ENCODE data around the gene SEPTIN11.

SEPTIN11 gene

DNA sequence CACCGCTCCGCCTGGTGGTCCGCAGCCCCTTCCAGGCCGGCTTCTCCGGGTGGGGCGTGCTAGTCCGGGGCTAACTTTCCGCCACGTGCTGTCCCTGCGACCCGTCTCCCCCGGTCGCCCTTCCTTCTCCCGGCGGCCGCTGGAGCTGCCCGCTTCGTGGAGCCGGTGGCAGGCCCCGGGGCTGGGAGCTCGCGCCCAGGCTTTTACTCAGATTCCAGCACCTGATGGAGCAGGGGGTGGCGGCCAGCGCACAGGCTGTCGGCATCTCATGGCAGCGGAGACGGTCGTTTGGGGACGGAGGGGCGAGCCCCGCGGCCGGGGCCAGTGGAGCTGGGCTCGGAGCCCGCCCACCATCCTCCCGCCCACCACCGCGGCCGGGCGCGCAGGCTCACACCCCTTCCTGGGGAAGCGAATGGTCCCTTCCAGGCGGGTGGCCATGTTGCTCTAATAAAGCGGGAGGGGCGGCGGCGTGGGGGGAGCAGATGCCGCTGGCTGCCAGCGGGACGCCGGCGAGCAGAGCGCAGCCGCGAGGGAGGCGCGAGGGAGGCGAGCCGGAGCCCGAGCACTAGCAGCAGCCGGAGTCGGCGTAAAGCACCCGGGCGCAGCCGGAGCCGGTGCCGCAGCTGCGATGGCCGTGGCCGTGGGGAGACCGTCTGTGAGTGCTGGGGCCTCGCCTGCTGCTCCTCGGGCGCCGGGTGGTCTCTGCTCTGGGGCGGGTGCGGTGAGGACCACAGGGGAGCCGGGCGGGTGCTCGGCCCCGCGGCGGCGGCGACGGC lies at the start of gene SEPTIN11:
Gene SEPTIN11, plus strand, starts transcription at position 477 of the 776 bp plus-strand sequence. Its CDS starts 152 bp downstream, at position 629.
- peak; percentile 96 for DNase-seq (ENCODE audit: low read depth)

DNA sequence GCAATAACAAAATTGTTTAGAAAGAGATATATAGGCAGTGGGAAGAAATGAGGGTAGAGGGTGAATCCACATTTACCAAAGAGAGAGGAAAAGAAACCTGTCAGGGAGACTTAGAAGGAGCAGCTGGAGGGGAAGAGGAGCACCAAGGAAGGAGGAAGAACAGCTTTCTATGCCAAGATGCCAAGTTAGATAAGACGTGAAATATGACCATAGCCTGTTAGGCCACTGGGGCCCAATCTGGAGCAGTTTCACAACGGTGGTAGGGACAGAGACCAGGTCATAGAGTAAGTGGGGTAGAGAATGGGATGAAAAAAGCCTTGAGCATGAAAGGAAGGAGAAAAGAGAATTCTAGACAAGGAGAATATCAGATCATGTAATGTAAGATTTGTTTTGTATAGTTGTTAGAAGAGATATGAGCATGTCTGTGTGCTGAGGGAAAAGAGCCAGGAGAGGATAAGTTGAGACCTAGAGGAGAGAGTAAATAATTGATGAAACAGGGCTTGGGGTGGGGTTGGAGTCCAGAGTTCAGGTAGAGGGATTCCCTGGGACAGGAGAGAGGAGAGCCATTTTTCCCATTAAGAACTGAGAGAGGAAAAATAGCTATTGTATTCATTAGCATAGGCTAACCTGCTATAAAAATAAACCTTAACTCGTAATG lies 47.2 kb upstream of the SEPTIN11 start:
- no peak for DNase-seq (ENCODE audit: low read depth)

DNA sequence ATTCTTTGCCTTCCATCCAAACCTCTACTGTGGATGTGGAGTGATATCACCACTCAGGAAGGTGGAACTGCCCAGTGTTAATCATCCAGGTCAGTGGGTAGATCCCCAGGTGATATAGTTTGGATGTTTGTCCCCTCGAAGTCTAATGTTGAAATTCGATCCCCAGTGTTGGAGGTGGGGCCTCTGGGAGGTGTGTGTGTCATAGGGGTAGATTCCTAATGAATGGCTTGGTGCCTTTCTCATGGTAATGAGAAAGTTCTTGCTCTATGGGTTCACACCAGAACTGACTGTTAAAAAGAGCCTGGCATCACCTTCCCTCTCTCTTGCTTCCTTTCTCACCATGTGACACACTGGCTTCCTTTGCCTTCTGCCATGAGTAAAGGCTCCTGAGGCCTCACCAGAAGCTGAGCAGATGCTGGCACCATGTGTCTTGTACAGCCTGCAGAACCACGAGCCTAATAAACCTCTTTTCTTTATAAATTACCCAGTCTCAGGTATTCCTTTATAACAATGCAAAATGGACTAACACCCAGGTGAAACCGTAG lies 44.8 kb upstream of the SEPTIN11 start:
- DNase-seq (ENCODE audit: low read depth), result no peak

DNA sequence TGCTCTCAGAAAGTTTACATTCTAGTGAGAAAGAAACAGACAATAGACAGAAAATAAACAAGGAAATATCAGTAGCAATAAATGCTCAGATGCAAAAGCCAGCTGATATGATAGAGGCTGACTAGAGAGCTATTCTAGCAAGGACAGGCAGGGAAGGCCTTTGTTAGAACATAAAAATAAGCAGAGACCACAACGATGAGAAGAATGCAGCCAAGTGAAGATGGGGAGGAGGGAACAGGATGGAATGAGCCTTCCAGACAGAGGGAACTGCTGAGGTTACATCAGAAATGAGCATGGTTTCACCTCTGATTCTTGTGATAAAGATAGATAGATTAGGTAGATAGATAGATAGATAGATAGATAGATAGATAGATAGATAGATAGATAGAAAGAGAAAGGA lies 44.0 kb upstream of the SEPTIN11 start:
- DNase-seq (ENCODE audit: low read depth), result peak; percentile 84

DNA sequence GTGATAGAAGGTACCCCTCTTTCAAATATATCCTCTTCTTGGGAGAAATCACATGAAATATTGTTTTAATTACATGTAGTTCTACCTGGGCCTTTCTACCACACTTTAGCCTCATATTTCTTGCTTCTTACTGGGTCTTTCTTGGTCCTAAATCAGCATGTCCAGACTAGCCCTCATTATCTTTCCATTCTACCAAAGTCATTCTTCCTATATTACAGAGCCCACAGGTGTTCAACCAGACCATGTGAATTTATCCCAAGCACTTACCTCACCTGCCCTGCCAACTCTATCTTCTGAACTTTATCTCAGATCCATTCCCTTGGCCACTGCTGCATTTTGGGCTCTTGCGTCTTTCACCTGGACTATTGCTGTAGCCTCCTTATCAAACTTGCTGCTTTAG lies 39.8 kb upstream of the SEPTIN11 start:
- no peak for DNase-seq (ENCODE audit: low read depth)

DNA sequence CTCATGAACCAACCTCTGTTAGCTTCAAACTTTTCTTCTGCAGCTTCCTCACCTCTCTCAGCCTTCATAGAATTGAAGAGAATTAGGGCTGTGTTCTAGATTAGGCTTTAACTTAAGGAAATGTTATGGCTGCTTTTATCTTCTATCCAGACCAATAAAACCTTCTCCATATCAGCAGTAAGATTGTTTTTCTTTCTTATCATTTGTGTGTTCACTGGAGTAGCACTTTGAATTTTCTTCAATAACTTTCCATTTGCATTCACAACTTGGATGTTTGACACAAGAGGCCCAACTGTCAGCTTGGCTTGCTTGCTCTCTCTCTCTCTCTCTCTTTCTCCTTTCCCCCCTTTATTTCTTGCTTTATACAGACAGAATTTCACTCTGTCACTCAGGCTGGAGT lies 28.8 kb upstream of the SEPTIN11 start:
- DNase-seq (ENCODE audit: low read depth), result no peak

DNA sequence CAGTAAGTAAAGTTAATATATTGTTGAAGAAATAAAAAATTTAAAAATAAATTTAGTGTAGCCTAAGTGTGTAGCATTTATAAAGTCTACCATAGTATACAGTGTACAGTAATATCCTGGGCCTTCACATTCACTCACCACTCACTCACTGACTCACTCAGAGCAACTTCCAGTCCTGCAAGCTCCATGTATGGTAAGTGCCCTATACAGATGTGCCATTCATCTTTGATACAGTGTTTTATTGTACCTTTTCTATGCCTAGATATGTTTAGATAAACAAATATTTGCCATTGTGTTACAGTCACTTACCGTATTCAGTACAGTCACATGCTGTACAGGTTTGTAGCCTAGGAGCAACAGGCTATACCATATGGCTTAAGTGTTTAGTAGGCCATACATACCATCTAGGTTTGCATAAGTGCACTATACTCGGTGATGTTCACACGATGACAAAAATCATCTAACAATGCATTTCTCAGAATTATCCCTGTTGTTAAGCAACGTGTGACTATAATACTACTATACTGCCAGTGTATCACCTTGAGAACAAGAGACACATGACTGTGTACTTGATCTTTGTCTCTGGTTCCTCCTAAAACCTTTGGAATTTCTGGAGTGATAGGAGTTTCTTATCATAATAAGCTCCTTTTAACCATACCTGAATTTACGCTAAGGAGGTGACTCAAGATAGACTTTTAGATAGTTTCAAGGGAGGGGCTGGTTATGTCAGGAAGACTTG lies 25.8 kb upstream of the SEPTIN11 start:
- no peak for DNase-seq (ENCODE audit: low read depth)

DNA sequence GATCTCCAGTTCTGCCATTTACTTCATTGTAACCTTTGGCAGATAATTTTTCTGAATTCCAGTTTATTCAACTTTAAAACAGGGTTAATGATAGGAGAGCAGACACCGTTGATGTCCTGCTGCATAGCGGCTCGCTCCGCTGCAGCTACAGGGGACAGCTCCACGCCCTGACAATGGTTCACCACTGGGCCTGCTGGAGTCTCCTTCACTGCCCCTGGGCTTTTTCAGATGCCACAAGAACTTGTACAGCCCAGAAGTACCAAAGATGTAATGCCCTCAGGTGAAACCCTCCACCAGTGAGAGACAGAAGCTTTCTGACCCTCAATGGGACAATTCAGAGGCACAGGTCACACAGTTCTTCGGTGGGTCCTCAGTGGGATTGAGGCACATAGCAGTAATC lies 22.7 kb upstream of the SEPTIN11 start:
- no peak for DNase-seq (ENCODE audit: low read depth)

DNA sequence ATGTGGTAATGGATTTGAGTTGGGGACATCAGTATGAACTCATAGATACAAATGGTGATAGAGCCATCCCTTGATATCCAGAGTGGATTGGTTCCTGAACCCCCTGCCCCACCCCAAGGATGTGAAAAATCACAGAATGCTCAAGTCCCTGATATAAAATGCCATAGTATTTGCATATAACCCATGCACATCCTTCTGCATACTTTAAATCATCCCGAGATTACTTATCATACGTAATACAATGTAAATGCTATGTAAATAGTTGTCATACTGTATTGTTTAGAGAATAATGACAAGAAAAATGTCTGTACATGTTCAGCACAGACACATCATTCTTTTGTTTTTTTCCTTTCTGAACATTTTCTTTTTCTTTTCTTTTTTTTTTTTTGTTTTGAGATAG lies 18.9 kb upstream of the SEPTIN11 start:
- no peak for DNase-seq (ENCODE audit: low read depth)

DNA sequence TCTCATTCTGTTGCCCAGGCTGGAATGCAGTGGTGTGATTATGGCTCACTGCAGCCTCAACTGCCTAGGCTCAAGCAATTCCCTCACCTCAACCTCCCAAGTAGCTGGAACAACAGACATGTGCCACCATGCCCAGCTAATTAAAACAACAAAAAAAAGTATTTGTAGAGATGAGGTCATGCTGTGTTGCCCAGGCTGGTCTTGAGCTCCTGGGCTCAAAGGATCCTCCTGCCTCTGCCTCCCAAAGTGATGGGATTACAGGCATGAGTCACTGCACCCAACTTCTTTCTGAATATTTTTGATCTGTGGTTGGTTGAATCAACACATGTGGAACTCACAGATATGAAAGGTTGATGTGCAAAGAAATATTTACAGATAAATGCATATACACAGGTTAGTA lies 18.5 kb upstream of the SEPTIN11 start:
- DNase-seq (ENCODE audit: low read depth), result no peak

DNA sequence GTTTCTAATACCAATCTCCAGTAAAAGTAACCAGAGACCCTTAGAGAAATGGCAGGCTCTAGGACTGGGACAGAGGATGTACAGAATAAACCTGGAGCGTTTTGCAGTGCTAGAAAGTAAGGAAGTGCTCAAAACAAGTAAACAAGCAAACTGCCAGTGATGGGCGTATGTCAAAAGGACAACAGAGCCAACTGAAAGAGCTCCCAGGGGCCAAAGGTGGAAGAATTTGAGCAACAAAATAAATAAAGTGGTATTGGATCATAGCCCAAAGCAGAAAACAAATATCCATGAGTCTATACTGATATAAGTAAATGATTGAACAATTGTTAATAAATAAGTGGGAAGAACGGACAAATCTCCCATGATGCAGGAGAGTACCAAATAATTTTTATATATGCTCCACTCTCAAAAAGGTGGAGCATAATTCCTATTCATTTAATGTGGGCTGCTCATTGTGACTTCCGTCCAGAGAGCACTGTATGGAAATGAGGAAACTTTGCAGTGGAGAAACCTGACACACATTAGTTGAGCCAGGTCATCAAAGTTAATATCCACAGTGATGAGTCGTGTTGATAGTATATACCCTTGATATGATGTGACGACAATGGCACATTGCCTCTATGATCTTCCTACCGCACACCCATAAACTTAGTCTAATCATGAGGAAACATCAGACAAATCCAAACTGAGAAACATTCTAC lies 17.8 kb upstream of the SEPTIN11 start:
- no peak for DNase-seq (ENCODE audit: low read depth)

DNA sequence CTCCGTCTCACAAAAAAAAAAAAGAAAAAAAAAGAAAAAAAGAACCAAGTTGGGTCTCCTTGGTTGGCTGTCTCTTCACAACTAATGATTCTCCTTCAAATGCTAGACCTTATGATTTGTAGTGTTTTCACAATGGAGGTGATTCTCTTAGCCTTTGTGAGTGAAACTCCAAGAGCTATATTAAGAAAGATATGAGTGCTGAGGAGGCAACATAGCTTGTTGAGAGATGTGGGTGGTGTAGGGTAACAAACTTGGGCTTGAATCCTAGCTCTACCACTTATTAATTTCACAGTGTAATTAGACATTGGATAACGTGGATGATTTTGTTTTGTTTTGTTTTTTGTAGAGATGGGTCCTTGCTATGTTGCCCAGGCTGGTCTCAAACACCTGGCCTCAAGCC lies 10.4 kb upstream of the SEPTIN11 start:
- no peak for DNase-seq (ENCODE audit: low read depth)

DNA sequence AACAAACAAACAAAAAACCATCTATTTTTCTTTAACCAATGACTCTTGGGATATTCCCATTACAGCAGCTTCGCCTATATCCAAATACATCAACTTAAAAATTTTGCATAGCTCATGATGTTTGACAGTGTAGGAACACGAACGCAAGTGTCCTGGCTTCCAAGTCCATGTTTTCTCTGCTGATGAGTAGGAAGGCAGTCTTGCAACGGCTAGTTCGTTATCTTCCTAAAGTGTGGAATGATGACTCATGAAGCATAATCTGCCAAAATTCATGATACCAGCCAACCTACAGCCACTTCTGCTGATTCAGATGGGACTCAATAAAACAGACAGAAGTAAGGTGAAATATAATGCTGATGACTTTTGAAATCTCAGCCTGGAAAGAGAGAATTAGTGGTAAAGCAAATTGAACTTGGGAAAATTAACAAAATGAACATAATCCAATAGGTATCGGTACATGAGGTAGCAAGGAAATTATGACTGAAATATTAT lies 6.4 kb upstream of the SEPTIN11 start:
- DNase-seq (ENCODE audit: low read depth), result peak; percentile 71

DNA sequence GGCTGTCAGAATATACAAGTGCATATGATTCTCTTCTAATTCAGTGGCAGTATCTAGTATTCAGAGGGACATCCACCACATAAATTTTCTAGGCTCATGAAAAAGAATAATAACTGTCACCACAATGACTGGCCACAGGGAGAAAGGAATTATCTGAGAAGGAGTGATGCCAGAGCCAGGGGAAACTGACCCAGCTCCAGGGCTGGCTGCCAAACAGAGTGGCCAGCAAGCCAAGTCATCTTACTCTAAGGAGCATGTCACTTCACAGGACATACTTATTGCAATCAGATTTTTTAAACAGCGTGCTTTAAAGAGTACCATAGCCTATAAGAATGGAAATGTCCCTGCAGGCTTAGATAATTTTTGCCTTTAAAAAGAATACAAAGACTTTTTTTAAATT lies 5.8 kb upstream of the SEPTIN11 start:
- DNase-seq (ENCODE audit: low read depth), result no peak

DNA sequence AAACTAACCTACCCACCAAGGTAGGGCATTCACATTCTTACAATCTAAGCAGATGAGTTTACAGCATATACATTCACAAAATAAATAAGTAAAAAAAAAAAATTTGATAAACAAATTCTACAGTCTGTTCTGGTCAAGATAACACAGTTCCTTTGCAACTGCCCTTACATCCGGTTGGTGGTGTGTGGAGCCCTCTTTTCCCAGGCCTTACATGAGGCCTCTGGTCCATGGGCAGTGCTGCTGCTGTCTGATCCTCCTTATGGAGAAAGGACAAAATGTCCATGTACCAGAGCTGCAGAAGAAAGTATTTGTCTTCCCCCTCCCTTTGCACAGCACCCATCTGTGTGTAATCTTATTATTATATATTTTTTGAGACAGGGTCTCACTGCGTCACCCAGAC lies 2.2 kb upstream of the SEPTIN11 start:
- DNase-seq (ENCODE audit: low read depth), result no peak

DNA sequence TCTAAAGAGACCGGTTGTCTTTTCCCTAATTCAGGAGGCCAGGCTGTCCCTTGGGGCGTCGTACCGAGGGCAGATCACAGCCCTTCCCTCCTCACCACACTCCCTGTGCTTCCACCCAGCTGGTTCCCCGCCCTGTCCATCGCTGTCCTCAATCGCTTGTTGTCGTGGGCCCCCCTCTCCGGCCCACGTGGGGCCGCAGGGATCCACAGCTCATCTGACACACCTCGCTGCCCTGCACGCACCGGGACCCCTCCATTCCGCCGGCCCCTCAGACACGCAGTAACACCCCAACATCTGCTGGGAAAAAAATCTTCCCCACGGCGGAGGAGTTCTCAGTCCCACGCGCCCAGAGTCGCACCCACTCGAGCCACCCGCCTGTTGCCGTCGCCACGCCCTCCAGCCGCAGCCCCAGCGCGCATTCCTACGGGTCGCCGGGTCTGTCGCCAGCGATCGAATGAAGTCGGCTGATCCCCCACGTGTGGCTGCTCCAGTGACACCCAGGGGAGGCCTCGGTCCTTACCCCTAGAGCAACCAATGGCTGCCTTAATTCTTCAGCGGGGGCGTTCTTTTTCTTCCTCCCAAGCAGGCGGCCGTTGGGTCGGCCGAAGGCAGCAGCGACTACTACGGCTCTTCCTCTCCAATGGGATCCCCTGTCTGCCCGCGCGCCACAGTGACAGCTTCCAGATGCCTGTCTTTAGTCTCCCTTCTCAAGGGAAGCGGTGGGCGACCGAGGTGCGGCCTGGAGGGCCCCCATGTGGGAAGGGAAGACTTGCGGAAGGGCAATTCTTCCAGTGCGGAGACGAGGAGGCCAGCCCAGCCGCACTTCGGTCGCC lies 893 bp upstream of the SEPTIN11 start:
- peak; percentile 81 for DNase-seq (ENCODE audit: low read depth)

DNA sequence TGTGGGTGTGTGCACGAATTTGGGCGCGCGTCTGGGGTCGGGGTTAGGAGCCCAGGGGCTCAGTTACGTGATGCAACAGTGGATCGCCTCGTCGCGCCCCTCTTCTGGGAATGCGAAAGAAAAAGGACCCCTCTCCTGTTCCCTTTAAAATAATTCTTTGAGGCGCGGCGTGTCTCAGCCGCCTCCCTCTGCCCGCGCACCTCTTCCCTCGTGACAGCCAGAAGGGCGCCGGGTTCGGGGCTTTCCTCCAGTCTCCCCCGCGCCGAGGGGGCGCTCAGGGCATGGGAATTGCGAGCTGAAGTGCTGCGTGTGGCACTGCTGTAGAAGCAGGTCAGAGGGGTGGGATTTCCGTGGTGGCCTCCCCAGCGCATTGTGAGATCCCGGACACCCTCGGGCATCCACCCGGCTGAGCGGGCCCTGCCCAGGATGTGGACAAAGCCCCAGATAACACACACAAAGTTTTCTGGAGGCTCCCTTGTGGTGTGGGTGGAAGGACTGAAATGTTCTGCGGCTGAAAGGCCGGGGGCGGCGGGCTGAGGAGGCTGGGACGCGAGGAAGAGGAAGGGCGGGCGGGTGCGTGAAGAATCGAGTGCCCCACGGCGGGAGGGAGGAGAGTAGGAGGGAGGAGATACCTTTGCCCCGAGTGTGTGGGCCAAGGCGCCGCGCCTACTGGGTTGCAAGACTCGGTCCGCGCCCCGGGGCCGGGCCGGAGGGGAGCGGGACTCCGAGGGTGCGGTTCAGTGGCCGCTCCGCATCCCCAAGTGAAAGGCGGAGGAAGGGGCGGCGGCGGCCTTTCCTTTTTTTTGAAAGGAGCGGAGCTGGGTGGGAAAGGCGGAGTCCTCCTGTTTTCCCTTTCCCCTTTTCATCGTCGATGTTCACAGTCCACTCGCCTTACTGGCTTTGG lies 752 bp downstream of the SEPTIN11 start:
- DNase-seq (ENCODE audit: low read depth), result peak; percentile 52

DNA sequence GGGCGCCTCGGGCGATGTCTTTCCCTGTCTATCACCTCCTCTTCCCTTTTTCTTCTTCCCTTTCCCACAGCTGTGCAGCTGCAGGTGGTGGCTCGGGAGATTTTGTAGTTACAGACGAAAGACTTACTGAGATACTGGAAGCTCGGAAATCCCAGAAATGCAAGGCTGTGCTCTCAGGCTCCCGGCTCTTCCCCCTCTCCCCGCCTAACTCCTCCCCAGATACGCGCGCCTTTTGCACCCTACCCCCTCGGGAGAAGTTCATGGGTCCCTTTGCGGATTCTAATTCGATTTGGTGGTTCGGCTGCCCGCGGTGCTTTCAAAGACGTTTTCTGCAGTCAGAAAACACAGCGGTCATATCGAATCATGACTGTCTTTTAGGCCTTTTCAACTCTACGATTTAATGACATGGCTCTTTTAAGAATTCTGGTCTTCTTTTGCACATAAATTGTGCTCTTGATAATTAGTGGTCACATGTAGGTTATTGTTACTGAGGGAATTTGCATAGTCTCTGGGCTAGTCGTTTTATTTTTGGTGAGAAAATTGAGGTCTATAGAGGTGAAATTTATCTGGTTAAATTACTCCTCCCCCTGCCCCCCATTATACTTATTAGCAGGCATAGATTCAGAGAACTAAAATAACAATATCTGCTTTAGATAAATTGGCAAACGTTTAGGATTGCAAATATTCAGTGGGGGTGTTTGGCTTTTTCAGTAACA lies 1.6 kb downstream of the SEPTIN11 start:
- peak; percentile 71 for DNase-seq (ENCODE audit: low read depth)

DNA sequence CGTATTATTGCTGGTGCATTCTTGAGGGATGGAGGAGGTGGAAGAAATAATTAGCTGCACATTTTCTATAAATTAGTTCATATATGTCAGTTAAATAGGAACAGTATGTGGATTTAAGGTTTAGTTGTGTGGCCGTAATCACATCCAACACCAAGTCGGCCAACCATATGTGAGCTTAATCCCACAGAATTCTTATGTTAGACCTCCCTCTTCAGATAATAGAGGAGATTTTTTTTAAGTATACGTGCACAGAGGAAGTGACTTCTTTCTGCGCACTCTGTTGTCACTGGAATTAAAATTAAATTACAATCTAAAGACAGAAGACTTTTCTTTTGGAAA lies 2.1 kb downstream of the SEPTIN11 start:
- no peak for DNase-seq (ENCODE audit: low read depth)

Data from iris pigment epithelial cell (primary cell).